HG02571 (cell line): ENCODE results near the gene SERPINA4.

Source experiments
- ATAC-seq: cut with Tn5 transposase; IDR thresholded peaks from one replicate; pipeline ENCODE4 v1.9.1; 2021; ENCODE audit warnings: mild to moderate bottlenecking, moderate library complexity; ENCODE audit not compliant: unreplicated experiment

Gene SERPINA4

GRCh38 chr14:94560751-94561655, at the start of gene SERPINA4:
TSS of gene SERPINA4 (plus strand) at chr14:94561442. CDS start at chr14:94563483, 2,041 bp downstream.
- ATAC-seq = no peak

GRCh38 chr14:94514351-94514750, 46.9 kb upstream of the SERPINA4 start:
- no peak for ATAC-seq

- no peak for ATAC-seq
Observed at GRCh38 chr14:94515426-94515825, 45.8 kb upstream of the SERPINA4 start.

GRCh38 chr14:94515856-94516255, 45.4 kb upstream of the SERPINA4 start:
- ATAC-seq = no peak

GRCh38 chr14:94517248-94517640, 44.0 kb upstream of the SERPINA4 start:
- no peak for ATAC-seq

GRCh38 chr14:94517641-94518257, 43.5 kb upstream of the SERPINA4 start:
- no peak for ATAC-seq

- no peak for ATAC-seq
Observed at GRCh38 chr14:94521375-94522114, 39.7 kb upstream of the SERPINA4 start.

GRCh38 chr14:94522115-94522724, 39.0 kb upstream of the SERPINA4 start:
- ATAC-seq = no peak

- no peak for ATAC-seq
Observed at GRCh38 chr14:94523265-94523664, 38.0 kb upstream of the SERPINA4 start.

GRCh38 chr14:94524093-94524492, 37.1 kb upstream of the SERPINA4 start:
- no peak for ATAC-seq

GRCh38 chr14:94531187-94531586, 30.1 kb upstream of the SERPINA4 start:
- no peak for ATAC-seq

GRCh38 chr14:94532447-94532846, 28.8 kb upstream of the SERPINA4 start:
- ATAC-seq = no peak

GRCh38 chr14:94535506-94535905, 25.7 kb upstream of the SERPINA4 start:
- no peak for ATAC-seq

- no peak for ATAC-seq
Observed at GRCh38 chr14:94536836-94537235, 24.4 kb upstream of the SERPINA4 start.

- no peak for ATAC-seq
Observed at GRCh38 chr14:94538070-94538740, 23.0 kb upstream of the SERPINA4 start.

- ATAC-seq = no peak
Observed at GRCh38 chr14:94539181-94539580, 22.1 kb upstream of the SERPINA4 start.

GRCh38 chr14:94540031-94540794, 21.0 kb upstream of the SERPINA4 start:
- no peak for ATAC-seq

GRCh38 chr14:94541234-94541975, 19.8 kb upstream of the SERPINA4 start:
- no peak for ATAC-seq
